Right lobe of liver (tissue), 4 donors: Measurements from ENCODE around the gene EME2.

Experiments used
- POLR2A ChIP-seq: fragments of 450-650 bp; IDR thresholded peaks from one replicate; pipeline ENCODE4 v1.6.1; 2017; ENCODE audit warnings: antibody characterized with exemption, mild to moderate bottlenecking
- TF ChIP-seq, protein P1 (sequence below), 4 donors: fragments of 200-600 bp in 3 of 4; fragments of 450-650 bp in 1 of 4; IDR thresholded peaks; one replicate each; pipeline versions ENCODE4 v1.5.1 to v1.8.0; 2016 to 2022; ENCODE audit warnings: antibody characterized with exemption in 4 of 4, mild to moderate bottlenecking in 2 of 4
- donor health status: DM: no; HTN: no; CAD: no.
- donor health status: DM: no; HTN: no; CAD: no.
- donor health status: DM: no; HTN: yes; CAD: no.

DNA sequence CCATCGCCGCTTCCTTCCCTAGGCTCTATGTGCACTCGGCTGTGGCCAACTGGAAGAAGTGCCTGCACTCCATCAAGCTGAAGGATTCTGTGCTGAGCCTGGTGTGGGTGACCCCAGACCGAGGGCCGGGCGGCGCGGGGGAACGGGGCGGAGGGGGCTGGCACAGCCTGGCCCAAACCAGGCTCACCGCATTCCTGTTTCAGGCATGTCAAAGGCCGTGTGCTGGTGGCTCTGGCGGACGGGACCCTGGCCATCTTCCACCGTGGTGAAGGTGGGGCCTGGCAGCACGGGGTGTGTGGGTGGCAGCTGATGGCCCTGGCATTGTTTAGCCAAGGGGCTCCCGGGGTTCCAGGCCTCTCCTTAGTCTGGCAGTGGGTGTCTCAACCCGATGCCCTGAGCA lies 5.9 kb upstream of the EME2 start:
- TF ChIP-seq, protein P1, sequence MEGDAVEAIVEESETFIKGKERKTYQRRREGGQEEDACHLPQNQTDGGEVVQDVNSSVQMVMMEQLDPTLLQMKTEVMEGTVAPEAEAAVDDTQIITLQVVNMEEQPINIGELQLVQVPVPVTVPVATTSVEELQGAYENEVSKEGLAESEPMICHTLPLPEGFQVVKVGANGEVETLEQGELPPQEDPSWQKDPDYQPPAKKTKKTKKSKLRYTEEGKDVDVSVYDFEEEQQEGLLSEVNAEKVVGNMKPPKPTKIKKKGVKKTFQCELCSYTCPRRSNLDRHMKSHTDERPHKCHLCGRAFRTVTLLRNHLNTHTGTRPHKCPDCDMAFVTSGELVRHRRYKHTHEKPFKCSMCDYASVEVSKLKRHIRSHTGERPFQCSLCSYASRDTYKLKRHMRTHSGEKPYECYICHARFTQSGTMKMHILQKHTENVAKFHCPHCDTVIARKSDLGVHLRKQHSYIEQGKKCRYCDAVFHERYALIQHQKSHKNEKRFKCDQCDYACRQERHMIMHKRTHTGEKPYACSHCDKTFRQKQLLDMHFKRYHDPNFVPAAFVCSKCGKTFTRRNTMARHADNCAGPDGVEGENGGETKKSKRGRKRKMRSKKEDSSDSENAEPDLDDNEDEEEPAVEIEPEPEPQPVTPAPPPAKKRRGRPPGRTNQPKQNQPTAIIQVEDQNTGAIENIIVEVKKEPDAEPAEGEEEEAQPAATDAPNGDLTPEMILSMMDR (IDR thresholded peaks at IDR 0.05): no peak
- TF ChIP-seq POLR2A: no peak
